ENCODE data around the gene HRAS. TPM values are rescaled to one million over a fixed set of nuclear protein-coding genes. Genes with fewer than 3 reads are reported as not detected.

HRAS gene
- total RNA-seq, 1 donor from 2014 or later = 12.9 TPM

DNA sequence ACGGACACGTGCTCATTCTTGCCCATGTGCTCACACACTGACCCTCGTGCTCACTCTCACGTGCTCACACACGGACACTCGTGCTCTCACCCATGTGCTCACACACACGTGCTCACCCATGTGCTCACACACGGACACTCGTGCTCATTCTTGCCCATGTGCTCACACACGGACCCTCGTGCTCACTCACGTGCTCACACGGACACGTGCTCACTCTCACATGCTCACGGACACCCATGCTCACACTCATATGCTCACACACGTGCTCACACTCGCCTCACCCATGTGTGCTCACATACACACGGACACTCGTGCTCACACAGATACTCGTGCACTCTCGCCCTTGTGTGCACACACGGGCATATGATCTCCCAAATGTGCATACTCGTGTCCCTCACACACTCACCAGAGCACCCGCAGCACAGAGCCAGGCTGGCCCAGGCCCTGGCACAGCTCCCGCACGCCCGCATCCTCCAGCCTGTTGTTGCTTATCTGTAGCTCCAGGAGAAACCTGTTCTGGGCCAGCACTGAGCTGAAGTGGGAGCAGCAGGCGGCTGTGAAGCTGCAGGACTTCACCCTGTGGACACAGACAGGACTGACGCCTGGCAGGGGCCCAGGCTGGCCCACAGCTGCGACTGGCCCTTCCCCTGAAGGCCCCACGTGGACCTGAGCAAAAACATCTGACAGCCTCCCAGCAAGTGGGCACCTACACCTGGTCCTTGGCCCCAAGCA is 37.6 kb downstream of the HRAS start:
- no peak for DNase-seq (ENCODE audit: low spot score)
- no peak for ATAC-seq

DNA sequence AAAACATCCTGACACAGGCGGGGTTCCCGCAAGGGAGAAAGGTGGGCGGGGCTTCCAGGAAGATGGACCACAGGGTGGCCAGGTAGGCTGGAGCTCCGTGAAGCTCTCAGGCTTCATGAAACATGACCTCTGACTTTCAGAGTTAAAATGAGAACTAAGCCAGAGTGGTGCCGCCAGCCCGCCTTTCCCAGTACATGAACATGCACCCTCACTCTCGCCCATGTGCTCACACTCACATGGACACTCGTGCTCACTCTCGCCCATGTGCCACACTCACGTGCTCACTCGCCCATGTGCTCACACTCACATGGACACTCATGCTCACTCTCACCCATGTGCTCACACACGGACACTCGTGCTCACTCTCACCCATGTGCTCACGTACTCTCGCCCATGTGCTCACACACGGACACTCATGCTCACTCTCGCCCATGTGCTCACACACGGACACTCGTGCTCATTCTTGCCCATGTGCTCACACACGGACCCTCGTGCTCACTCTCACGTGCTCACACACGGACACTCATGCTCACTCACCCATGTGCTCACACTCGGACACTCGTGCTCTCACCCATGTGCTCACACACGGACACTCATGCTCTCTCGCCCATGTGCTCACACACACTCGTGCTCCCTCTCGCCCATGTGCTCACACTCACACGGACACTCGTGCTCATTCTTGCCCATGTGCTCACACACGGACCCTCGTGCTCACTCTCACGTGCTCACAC is 38.4 kb downstream of the HRAS start:
- DNase-seq (ENCODE audit: low spot score) (no peak), ATAC-seq (no peak)

DNA sequence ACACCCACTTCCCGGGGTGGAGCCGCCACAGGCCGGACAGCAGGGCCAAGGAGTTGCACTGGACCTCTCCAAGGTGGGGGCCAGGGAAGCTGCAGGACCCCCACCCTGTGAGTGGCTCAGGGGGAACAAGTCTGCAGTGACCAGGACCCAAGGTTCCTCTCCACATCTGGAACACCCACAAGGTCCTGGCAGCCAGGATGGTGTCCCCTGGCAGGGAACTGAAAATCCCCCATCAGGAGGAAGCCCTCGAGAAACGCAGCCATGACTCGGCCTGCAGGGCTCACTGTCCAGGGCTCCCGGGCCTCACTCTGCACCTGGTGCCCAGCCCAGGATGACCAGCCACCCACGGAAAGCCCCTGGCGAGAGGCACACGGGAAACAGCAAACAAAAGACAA is 39.8 kb downstream of the HRAS start:
- ATAC-seq (no peak), DNase-seq (ENCODE audit: low spot score) (no peak)

DNA sequence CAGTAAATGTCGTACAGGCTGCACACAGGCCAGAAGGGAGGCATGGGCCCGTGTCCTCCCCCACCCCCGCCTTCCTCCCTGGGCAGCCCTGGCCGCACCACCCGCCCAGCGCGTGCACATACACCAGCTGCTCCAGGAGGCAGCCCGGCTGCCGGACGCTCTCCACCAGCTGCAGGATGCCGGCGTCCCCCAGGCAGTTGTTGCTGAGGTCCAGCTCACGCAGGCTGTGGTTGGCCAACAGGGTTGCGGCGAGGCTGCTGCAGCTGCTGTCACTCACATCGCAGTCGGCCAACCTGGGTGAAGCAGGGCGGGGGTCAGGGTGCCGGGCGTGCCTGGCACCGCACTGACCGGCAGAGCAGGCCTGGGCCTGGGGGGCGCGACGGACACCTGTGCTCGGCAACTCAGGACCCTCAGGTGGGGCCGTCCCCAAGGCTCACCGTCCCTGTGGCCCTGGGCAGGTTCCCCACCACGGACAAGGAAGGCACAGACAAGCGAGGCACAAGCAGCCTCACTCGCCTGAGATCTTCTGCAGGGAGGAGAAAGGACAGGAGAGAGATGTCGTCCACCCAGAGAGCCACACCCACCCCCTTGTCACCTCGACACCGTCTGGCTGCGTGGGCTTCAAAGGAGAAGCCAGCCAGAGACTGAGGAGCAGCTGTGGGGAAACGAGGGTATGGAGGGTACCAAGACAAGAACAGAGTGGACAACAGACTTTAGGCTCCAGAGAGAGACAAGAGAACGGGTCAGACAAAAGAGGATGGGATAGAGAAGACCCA is 40.4 kb downstream of the HRAS start:
- no peak for DNase-seq (ENCODE audit: low spot score)
- ATAC-seq = no peak

DNA sequence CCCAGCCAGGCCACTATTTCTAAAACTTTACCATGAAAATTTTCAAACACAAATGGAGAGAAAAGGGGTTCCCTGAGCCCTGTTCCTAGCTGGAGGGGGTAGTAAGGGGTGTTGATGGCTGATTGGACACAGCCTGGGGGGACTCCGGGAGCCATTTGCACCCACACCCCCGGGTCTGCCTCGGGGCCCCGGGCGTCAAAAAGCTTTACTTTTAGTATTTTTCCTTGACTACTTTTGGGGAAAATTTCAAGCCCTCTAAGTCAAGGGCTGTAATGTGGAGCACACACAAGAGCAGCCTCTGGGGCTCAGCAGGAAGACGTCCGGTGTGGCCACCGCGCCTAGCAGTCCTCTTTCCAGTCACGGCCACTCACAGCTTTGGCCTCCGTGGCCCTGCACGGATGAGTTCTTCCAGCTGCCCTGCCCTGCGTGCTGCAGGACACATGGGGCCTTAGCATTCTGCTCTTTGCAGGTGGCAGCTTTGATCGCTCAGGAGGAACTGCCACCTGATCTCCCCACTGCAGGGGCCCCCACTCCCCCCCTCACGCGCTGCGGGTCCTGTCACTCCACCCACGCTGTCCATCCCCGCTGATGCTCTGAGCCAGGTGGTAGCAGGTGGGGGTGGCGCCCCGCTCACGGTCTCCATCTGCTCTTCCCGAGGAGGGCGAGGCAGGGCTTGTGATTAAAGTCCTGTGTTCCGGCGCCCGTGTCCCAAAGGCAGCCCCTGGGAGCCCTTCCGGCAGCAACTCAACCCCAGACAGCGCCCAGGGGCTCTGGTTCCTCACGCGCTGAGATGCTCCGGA is 42.7 kb downstream of the HRAS start:
- no peak for DNase-seq (ENCODE audit: low spot score)
- ATAC-seq = no peak

DNA sequence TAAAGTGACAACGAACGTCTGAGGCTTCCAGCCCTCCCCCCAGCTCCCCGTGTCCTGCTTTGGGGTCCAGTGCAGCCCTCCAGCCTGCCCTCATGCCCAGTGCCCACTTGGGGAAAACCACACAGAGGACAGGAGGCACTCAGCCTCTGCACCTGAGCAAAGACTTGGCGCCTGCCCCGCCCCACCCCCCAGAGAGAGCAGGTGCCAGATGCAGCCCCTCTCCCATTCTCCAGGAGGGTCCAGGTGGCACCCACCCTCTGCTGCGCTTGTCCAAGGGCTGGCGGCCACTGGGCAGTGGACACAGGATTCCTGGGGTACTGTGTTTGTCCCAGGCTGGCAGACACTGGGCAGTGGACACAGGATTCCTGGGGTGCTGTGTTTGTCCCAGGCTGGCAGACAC is 44.0 kb downstream of the HRAS start:
- DNase-seq (ENCODE audit: low spot score) = no peak
- no peak for ATAC-seq

DNA sequence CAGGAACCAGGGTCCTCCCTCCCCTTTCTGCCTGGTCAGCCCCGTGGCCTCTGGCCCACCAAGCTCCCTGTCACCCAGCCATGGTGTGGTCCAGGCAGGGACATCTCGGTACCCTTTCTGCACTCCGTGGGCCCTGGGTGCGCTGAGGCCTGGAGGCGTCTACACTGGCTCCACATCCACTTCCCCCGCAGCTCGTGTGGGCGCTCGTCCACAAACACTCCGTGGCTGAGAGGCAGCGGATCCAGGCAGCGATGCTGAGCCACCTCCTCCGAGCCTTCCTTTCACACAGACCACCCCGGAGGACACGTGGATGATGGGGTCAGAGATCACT is 44.5 kb downstream of the HRAS start:
- DNase-seq (ENCODE audit: low spot score) (no peak), ATAC-seq (no peak)

DNA sequence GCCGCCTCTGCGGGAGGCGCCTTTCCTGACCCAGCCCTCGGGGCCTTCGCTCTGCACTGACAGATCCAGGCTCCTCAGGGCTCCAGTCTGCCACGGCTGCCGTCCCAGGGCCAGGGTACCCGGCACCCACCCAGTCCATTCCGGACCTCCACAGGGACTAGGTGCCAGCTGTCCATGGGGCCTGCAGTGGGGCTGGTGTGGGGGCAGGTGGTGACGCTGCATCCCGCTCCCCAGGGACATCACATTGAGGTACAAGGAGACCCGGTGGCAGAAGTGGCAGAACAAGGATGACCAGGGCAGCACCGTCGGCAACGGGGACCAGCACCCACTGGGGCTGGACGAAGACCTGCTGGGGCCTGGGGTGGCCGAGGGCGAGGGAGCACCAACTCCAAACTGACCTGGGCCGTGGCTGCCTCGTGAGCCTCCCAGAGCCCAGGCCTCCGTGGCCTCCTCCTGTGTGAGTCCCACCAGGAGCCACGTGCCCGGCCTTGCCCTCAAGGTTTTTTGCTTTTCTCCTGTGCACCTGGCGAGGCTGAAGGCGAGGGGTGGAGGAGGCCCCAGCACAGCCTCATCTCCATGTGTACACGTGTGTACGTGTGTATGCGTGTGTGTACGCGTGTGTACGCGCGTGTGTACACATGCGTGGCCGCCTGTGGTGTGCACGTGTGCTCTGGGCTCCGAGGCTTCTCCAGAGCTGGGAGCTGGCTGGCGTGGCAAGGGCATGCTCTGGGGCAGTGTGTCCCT is 45.0 kb downstream of the HRAS start:
- ATAC-seq = no peak
- DNase-seq (ENCODE audit: low spot score) = no peak

DNA sequence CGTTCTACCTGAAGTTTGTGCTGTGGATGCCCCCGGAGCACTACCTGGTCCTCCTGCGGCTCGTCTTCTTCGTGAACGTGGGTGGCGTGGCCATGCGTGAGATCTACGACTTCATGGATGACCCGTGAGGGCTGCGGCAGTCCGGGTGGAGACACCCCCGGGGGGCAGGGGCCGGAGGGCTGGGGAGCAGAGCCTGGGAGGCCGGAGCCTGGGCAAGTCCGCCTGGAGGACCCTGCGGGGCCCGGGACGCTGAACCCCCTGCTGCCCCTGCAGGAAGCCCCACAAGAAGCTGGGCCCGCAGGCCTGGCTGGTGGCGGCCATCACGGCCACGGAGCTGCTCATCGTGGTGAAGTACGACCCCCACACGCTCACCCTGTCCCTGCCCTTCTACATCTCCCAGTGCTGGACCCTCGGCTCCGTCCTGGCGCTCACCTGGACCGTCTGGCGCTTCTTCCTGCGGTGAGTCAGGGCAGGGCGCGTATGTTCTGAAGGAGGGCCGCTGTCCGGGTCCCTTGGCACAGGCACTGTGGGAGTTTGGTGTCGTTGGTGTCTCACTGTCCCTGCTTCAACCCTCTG is 45.7 kb downstream of the HRAS start:
- DNase-seq (ENCODE audit: low spot score) = no peak
- ATAC-seq = no peak

DNA sequence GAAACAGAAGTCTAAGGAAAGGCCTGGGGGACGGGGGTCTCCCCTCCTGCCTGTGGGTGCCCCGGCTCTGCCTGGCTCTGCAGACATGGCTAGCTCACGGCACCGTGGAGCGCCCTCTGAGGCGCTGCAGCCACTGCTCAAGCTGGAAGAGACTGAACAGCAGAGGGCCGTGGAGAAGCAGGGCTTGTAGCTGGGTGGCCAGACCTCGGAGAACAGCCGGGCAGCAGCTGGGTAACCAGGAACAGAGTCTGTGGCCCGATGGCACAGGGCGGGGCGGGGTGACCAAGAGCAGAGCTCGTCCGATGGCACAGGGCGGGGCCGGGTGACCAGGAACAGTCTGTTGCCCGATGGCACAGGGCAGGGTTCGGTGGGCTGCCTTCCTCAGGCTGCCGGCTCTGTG is 46.4 kb downstream of the HRAS start:
- DNase-seq (ENCODE audit: low spot score) = no peak
- ATAC-seq = no peak

DNA sequence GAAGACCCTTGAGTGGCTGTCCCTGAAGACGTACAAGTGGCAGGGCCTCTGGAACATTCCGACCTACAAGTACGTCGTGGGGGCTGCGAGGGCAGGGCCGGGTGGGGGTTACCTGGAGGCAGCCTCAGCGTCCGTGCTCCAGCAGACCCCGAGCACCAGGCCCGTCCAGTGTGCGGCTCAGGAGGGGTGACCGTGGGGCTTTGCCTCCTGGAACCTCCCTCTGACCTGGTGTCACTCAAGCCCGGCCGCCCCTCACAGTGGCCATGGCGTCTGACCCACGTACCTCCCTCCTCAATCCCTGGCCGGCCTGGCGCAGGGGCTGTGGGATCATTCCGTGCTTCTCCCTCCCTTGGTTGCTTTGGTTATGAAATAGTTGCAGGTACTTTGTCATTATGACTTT is 46.8 kb downstream of the HRAS start:
- ATAC-seq = no peak
- no peak for DNase-seq (ENCODE audit: low spot score)

DNA sequence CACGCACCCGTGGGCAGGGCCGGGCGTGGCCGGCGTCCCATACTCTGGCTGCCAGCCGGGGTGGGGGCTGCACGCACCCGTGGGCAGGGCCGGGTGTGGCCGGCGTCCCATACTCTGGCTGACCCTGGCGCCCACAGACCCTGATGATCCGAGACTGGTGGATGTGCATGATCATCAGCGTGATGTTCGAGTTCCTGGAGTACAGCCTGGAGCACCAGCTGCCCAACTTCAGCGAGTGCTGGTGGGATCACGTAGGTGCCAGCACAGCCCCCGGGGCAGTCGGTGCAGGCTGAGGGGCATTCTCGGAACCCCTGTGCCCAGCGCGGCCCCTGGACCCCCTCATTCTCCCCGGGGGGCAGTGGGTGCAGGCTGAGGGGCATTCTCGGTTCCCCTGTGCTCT is 47.3 kb downstream of the HRAS start:
- DNase-seq (ENCODE audit: low spot score) (no peak), ATAC-seq (no peak)

DNA sequence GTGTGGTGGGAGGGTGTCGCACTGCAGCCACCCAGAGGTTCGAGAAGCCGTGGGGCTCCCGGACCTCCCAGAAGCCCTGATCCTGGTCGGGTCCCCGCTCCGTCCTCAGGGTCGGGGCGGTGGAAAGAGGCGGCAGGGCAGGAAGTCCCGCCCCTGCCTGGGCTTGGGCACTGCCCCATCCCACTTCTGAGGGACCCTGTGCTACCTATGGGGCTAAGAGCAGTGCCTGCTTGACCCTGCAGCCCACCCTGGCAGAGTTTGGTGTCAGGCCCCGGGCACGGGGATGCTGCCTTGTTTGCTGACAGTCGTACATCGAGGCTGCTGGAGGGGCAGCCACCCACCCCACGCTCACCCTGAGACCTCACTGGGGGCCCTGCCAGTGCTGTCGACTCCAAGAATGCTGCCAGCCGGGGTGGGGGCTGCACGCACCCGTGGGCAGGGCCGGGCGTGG is 47.8 kb downstream of the HRAS start:
- peak; percentile 44 for DNase-seq (ENCODE audit: low spot score)

DNA sequence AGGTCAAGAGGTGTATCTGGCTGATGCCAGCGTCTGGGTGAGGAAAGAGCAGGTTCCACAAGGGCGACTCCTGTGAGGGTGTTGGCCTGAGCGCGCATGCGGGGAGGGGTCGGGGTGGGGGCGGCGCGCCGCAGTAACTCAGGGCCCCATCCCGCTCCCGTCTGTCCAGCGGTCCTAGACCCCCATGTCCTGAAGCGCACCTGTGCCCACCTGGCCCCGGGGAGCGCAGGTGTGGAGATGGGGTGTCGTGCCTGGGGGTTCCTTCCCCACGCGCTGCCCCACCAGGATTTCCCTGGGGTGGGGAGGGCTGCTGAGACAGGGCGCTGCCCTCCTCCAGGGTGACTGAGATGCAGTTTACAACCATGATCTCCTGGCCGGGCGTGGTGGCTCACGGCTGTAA is 49.2 kb downstream of the HRAS start:
- DNase-seq (ENCODE audit: low spot score) (no peak), ATAC-seq (no peak)

More for the DNA sequence above, 47.8 kb downstream of the HRAS start:
- no peak for ATAC-seq

DNA sequence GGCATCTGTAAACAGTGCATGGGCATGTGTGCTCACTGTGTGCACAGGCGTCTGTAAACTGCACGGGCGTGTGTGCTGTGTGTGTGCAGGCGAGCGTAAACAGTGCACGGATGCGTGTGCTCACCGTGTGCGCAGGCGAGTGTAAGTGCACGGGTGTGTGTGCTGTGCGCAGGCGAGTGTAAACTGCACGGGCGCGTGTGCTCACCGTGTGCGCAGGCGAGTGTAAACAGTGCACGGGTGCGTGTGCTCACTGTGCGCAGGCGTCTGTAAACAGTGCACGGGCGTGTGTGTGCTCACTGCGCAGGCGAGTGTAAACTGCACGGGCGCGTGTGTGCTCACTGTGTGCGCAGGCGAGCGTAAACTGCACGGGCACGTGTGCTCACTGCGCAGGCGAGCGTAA is 50.8 kb downstream of the HRAS start:
- ATAC-seq = no peak
- no peak for DNase-seq (ENCODE audit: low spot score)

Other genes with a start within 250 kb of the HRAS start
- 37.0 TPM for gene PGGHG, start 246.4 kb downstream of the HRAS start, total RNA-seq
- gene IFITM5, start 236.1 kb downstream of the HRAS start, total RNA-seq = not detected
- 354 TPM for gene IFITM2, start 227.8 kb downstream of the HRAS start, total RNA-seq
- 29.2 TPM for gene IFITM1, start 221.5 kb downstream of the HRAS start, total RNA-seq
- gene IFITM3, start 214.7 kb downstream of the HRAS start, total RNA-seq = 488 TPM
- gene B4GALNT4, start 166.1 kb downstream of the HRAS start, total RNA-seq = 0.28 TPM
- 1.2 TPM for gene PKP3, start 141.4 kb downstream of the HRAS start, total RNA-seq
- gene SIGIRR, start 120.6 kb downstream of the HRAS start, total RNA-seq = 96.2 TPM
- 0.83 TPM for gene ANO9, start 93.6 kb downstream of the HRAS start, total RNA-seq
- 10.2 TPM for gene PTDSS2, start 85.3 kb downstream of the HRAS start, total RNA-seq
- 85.4 TPM for gene RNH1, start 28.3 kb downstream of the HRAS start, total RNA-seq
- gene LRRC56, start 2.0 kb upstream of the HRAS start, total RNA-seq = 0.93 TPM
- gene LMNTD2, start 25.2 kb upstream of the HRAS start, total RNA-seq = 13.4 TPM
- 36.6 TPM for gene RASSF7, start 25.4 kb upstream of the HRAS start, total RNA-seq
- gene PHRF1, start 40.9 kb upstream of the HRAS start, total RNA-seq = 25.4 TPM
- 38.5 TPM for gene IRF7, start 80.4 kb upstream of the HRAS start, total RNA-seq
- 64.8 TPM for gene CDHR5, start 89.4 kb upstream of the HRAS start, total RNA-seq
- 0.81 TPM for gene SCT, start 91.6 kb upstream of the HRAS start, total RNA-seq
- 0.68 TPM for gene DRD4, start 101.7 kb upstream of the HRAS start, total RNA-seq
- gene DEAF1, start 159.6 kb upstream of the HRAS start, total RNA-seq = 14.8 TPM
- 16.8 TPM for gene TMEM80, start 160.2 kb upstream of the HRAS start, total RNA-seq
- 190 TPM for gene EPS8L2, start 170.7 kb upstream of the HRAS start, total RNA-seq
- gene TALDO1, start 211.9 kb upstream of the HRAS start, total RNA-seq = 147 TPM
- gene GATD1, start 241.9 kb upstream of the HRAS start, total RNA-seq = 31.7 TPM

All from left lobe of liver (tissue), 2 donors.